ENCODE data around the gene USP9X.

The USP9X gene

GRCh38 chrX:41259516-41259915 is 174.3 kb downstream of the USP9X start:
- H3K36me3 ChIP-seq (replicated peaks; ENCODE audit: low read depth, low read length), result no peaks in the 10 kb centered on the region
- H3K9ac ChIP-seq (ENCODE audit: low read length), result no peak overlapping the region
- no peak overlapping the region for H3K4me3 ChIP-seq (ENCODE audit: low read length)
- H3K4me2 ChIP-seq (ENCODE audit: low read length), result no peak overlapping the region
- no peak overlapping the region for H2AFZ ChIP-seq (ENCODE audit: low read depth, low read length)
- H3K27me3 ChIP-seq (ENCODE audit: low read depth, low read length), result no peaks in the 10 kb centered on the region
- H3K9me3 ChIP-seq (ENCODE audit: insufficient read depth, low read length), result no peaks in the 10 kb centered on the region
- H3K79me2 ChIP-seq (ENCODE audit: low read length), result no peaks in the 10 kb centered on the region
- no peaks in the 10 kb centered on the region for H4K20me1 ChIP-seq (ENCODE audit: insufficient read depth, low read length)
- H3K4me1 ChIP-seq (ENCODE audit: low read length), result peaks cover 11% of the 10 kb centered on the region
- no peak overlapping the region for H3K27ac ChIP-seq (ENCODE audit: low read length)
- no peak for TF ChIP-seq EZH2phosphoT487 (IDR thresholded peaks at IDR 0.05; ENCODE audit: low read depth)
- TF ChIP-seq CTCF (IDR thresholded peaks at IDR 0.05; ENCODE audit: low read depth, low read length), result no peak

- Histone ChIP-seq H3K79me2 (ENCODE audit: low read length) (no peaks in the 10 kb centered on the region), H3K4me1 (ENCODE audit: low read length) (peaks cover 10% of the 10 kb centered on the region), H3K9me3 (ENCODE audit: insufficient read depth, low read length) (no peaks in the 10 kb centered on the region), H4K20me1 (ENCODE audit: insufficient read depth, low read length) (no peaks in the 10 kb centered on the region), H3K4me2 (ENCODE audit: low read length) (peak overlapping the region; percentile 61), H2AFZ (ENCODE audit: low read depth, low read length) (no peak overlapping the region; the same call in 1 of the 2 replicates), H3K36me3 (replicated peaks; ENCODE audit: low read depth, low read length) (no peaks in the 10 kb centered on the region), H3K4me3 (ENCODE audit: low read length) (peak overlapping the region; percentile 50), H3K27ac (ENCODE audit: low read length) (no peak overlapping the region), H3K27me3 (ENCODE audit: low read depth, low read length) (no peaks in the 10 kb centered on the region), H3K9ac (ENCODE audit: low read length) (0 out of 2 replicates have a peak overlapping the region, but pooled peaks have one; percentile 4)
- TF ChIP-seq EZH2phosphoT487 (IDR thresholded peaks at IDR 0.05; ENCODE audit: low read depth) (no peak), CTCF (IDR thresholded peaks at IDR 0.05; ENCODE audit: low read depth, low read length) (no peak)
Observed at GRCh38 chrX:41265615-41266014, 180.4 kb downstream of the USP9X start.

GRCh38 chrX:41273638-41274037 is 188.4 kb downstream of the USP9X start:
- Histone ChIP-seq H3K4me2 (ENCODE audit: low read length) (no peak overlapping the region), H3K9me3 (ENCODE audit: insufficient read depth, low read length) (no peaks in the 10 kb centered on the region)

More at GRCh38 chrX:41273638-41274037, 188.4 kb downstream of the USP9X start:
- H3K27me3 ChIP-seq (ENCODE audit: low read depth, low read length), result no peaks in the 10 kb centered on the region
- TF ChIP-seq EZH2phosphoT487 (IDR thresholded peaks at IDR 0.05; ENCODE audit: low read depth), result no peak
- TF ChIP-seq CTCF (IDR thresholded peaks at IDR 0.05; ENCODE audit: low read depth, low read length), result no peak
- no peaks in the 10 kb centered on the region for H4K20me1 ChIP-seq (ENCODE audit: insufficient read depth, low read length)
- H3K9ac ChIP-seq (ENCODE audit: low read length), result no peak overlapping the region
- H3K27ac ChIP-seq (ENCODE audit: low read length), result no peak overlapping the region
- H3K79me2 ChIP-seq (ENCODE audit: low read length), result no peaks in the 10 kb centered on the region
- peaks cover 12% of the 10 kb centered on the region for H3K4me1 ChIP-seq (ENCODE audit: low read length)
- H3K4me3 ChIP-seq (ENCODE audit: low read length), result no peak overlapping the region
- no peak overlapping the region for H2AFZ ChIP-seq (ENCODE audit: low read depth, low read length)
- H3K36me3 ChIP-seq (replicated peaks; ENCODE audit: low read depth, low read length), result no peaks in the 10 kb centered on the region
